ENCODE data around the gene VGLL1.

Gene VGLL1

GRCh38 chrX:136555694-136556093 is 23.7 kb downstream of the VGLL1 start:
- no peak for DNase-seq (ENCODE audit: low read depth)

- peak; percentile 17 for DNase-seq (ENCODE audit: low read depth)
Measured at GRCh38 chrX:136572030-136572429, 40.0 kb downstream of the VGLL1 start.

GRCh38 chrX:136574548-136574947 is 42.5 kb downstream of the VGLL1 start:
- no peak for DNase-seq (ENCODE audit: low read depth)

DNA sequence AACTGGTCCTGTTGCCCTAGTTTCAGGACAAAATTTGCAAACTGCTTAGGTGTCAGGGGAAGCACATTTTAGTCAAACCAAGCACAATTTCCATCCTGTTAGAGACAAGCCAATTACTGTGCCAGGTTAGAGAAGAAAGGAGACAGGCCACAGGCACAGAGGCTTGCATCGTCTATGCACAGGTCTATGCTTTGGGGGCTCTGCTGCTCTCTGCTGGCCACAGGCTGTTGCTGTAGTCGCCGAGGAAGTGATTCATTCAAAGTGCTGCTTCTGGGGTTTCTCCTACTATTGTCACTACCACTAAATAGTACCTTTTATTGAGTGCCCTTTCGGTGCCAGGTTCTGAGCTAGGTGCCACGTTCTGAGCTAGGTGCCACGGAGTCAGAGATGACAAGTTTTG is 45.5 kb downstream of the VGLL1 start:
- peak; percentile 48 for DNase-seq (ENCODE audit: low read depth)

DNA sequence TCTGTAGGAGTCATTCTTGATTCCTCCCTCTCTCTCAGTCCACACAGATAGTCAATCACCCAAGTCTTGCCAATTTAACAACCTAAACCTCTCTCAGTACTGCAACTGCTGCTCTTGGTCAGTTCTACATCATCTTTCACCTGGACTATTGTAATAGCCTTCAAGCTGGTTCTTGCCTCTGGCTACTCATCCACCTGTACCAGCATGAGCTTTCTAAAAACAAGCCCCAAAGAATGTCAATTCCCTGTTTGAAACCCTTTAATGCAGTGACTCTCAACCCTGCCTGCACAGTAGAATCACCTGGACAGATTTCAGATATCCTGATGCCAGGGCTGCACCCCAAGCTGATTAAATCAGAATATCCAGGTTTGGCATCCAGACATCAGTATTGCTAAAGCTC is 48.3 kb downstream of the VGLL1 start:
- no peak for DNase-seq (ENCODE audit: low read depth)

GRCh38 chrX:136582624-136583023 is 50.6 kb downstream of the VGLL1 start:
- DNase-seq (ENCODE audit: low read depth) = no peak

GRCh38 chrX:136584545-136584944 is 52.5 kb downstream of the VGLL1 start:
- DNase-seq (ENCODE audit: low read depth) = no peak

DNA sequence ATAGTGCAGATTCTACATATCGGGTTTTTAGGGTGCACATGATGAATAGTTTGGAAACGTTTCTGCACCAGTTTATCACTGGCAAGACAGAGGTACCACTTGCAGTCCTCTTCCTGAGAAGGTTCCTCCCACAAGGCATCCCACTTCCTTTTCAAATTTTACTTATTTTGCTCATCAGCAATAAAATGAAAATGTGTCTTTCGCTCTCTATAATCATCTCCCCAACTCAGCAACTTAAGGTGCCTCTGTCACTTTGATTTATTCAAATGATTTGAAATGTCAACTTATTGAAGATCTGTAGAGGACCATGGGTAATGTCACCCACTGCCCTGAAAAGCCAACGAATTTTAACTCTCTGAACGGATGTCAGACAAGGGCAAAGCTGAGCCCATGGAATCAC is 53.2 kb downstream of the VGLL1 start:
- no peak for DNase-seq (ENCODE audit: low read depth)

DNA sequence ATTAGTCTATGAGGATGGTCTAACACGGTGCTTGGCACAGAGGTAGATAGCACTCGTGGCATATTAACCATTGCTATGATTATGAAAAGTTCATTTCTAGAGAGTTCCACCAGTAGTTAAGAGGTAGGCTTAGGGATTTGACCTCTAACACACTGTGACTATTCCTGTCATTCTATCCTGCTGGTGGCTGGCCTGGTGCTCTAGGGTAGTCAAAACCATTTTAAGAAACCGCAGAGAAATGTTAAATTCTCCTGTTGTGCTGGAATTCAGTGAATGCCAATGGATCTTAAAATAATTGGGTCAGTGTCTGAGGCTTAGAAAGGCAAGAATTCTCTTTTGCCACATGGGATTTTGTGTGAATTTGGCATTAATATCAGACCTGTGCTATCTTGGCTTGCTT is 53.9 kb downstream of the VGLL1 start:
- no peak for DNase-seq (ENCODE audit: low read depth)

GRCh38 chrX:136586386-136586785 is 54.4 kb downstream of the VGLL1 start:
- DNase-seq (ENCODE audit: low read depth) = no peak

DNA sequence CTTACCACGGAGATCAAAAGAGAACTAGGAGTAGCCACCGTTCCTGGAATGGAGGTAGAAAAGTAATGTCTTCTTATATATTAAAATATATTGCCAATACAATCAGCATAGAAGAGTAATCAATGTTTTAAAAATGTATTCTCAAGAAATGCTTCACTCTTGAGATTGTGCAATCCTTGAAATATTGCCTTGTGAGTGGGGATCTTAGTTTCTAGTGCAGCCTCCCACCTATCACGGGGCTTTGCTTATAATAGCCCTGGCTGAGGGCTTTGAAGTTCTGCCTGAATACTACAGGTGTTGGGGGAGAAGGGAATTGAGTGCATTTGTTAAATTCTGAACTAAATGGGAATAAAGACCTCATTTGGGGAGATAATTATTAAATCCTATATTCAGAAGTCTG is 55.5 kb downstream of the VGLL1 start:
- no peak for DNase-seq (ENCODE audit: low read depth)

DNA sequence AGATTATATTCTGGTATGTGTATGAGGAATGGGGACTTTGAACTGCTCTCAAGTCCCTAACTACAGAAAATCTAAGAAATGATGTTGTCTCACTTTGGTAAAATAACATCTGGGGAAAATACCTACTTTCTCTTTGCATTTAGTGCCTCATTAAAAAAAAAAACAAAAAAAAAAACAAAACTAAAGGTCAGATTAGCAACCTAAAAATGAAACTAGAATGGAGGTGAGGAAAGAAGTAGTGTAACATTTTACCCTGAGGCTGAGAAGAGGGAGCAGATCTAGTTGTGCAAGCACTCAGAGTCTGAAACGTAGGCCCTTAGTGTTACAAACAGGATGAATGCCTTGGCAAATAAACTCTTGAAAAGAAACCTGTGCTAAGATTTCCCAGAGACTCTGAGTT is 56.0 kb downstream of the VGLL1 start:
- no peak for DNase-seq (ENCODE audit: low read depth)

DNA sequence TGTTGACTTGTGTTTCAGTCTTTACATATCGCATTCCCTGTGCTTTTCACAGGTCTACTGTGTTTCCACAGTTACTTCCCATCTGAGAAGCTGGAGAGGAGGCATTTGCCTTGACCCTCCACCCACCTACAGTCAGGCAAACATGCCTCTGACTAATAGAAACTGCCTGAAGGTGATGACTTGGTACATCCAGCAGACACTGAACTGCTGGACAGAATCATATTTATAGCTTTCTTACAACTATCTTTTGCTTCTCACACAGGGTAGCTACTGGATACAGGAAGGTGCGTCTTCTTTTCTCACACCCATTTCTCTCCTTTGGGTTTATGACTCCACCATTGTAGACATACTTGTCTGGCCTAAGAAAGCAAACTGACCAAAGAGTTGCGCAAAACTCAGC is 58.0 kb downstream of the VGLL1 start:
- DNase-seq (ENCODE audit: low read depth) = peak; percentile 40

GRCh38 chrX:136597356-136597755 is 65.3 kb downstream of the VGLL1 start:
- DNase-seq (ENCODE audit: low read depth) = no peak

GRCh38 chrX:136597954-136598353 is 65.9 kb downstream of the VGLL1 start:
- no peak for DNase-seq (ENCODE audit: low read depth)

GRCh38 chrX:136598631-136599030 is 66.6 kb downstream of the VGLL1 start:
- no peak for DNase-seq (ENCODE audit: low read depth)

DNA sequence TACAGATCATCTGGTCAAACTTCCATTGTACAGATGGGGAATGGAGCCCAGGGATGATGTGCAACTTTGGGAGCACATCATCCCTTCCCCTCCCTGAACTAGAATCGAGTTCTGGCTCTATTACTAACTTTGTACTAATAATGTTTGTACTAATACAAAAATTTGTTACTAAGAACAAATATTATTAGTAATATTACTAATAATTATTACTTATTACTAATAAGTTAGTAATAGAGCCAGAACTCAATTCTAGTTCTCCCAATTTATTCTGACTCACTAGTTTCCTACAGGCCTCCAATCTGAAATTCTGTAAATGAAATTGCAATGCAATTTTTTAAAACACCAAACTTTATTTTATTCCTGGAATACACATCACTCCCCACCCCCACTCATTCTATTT is 68.0 kb downstream of the VGLL1 start:
- no peak for DNase-seq (ENCODE audit: low read depth)
